ENCODE measurements around the gene SPTAN1.
"Not testable (repeated sequence)": the region's sequence is repeated elsewhere in the genome, so short reads cannot be mapped to it uniquely, and the experiment has no call there.

The SPTAN1 gene

GRCh38 chr9:128553728-128554127, 1.3 kb downstream of the SPTAN1 start:
- no peak for DNase-seq

GRCh38 chr9:128554155-128554862, 1.9 kb downstream of the SPTAN1 start:
- DNase-seq: no peak

GRCh38 chr9:128555180-128555721, 2.9 kb downstream of the SPTAN1 start:
- DNase-seq: no peak

GRCh38 chr9:128556276-128556675, 3.9 kb downstream of the SPTAN1 start:
- no peak for DNase-seq

GRCh38 chr9:128556926-128557634, 4.7 kb downstream of the SPTAN1 start:
- no peak for DNase-seq

GRCh38 chr9:128558431-128559310, 6.3 kb downstream of the SPTAN1 start:
- DNase-seq: peak; percentile 94

- no peak for DNase-seq
Observed at GRCh38 chr9:128565578-128565977, 13.2 kb downstream of the SPTAN1 start.

- DNase-seq: no peak
Observed at GRCh38 chr9:128568470-128569078, 16.2 kb downstream of the SPTAN1 start.

GRCh38 chr9:128575469-128575868, 23.1 kb downstream of the SPTAN1 start:
- DNase-seq: peak; percentile 88

- DNase-seq: no peak
Observed at GRCh38 chr9:128575916-128576315, 23.5 kb downstream of the SPTAN1 start.

- DNase-seq: no peak
Observed at GRCh38 chr9:128577206-128577605, 24.8 kb downstream of the SPTAN1 start.

GRCh38 chr9:128579194-128579593, 26.8 kb downstream of the SPTAN1 start:
- no peak for DNase-seq

- no peak for DNase-seq
Observed at GRCh38 chr9:128580731-128581130, 28.3 kb downstream of the SPTAN1 start.

GRCh38 chr9:128585155-128585554, 32.8 kb downstream of the SPTAN1 start:
- DNase-seq: not testable (repeated sequence)

GRCh38 chr9:128586934-128587333, 34.5 kb downstream of the SPTAN1 start:
- DNase-seq: not testable (repeated sequence)

GRCh38 chr9:128587453-128587852, 35.1 kb downstream of the SPTAN1 start:
- no peak for DNase-seq

- DNase-seq: no peak
Observed at GRCh38 chr9:128588581-128589233, 36.3 kb downstream of the SPTAN1 start.

- no peak for DNase-seq
Observed at GRCh38 chr9:128593039-128593438, 40.7 kb downstream of the SPTAN1 start.

- DNase-seq: no peak
Observed at GRCh38 chr9:128593856-128594255, 41.5 kb downstream of the SPTAN1 start.

GRCh38 chr9:128595471-128595870, 43.1 kb downstream of the SPTAN1 start:
- DNase-seq: no peak

GRCh38 chr9:128600099-128600498, 47.7 kb downstream of the SPTAN1 start:
- no peak for DNase-seq

GRCh38 chr9:128603697-128604096, 51.3 kb downstream of the SPTAN1 start:
- DNase-seq: no peak
